ENCODE measurements around the gene NT5DC3. TPM values are rescaled to one million over a fixed set of nuclear protein-coding genes. Genes with fewer than 3 reads are reported as not detected.

Gene NT5DC3
- total RNA-seq, 1 experiment from 2014 or later, result 12.5 TPM

- TF ChIP-seq HMGXB4 (CRISPR knock-in tag; IDR thresholded peaks at IDR 0.05), result no peak
- TF ChIP-seq TP53 (CRISPR knock-in tag; IDR thresholded peaks at IDR 0.05), result no peak
- TF ChIP-seq CTCF (IDR thresholded peaks at IDR 0.05), result no peak
- no peak for TF ChIP-seq GRHL2 (CRISPR knock-in tag; IDR thresholded peaks at IDR 0.05; ENCODE audit: insufficient replicate concordance, severe bottlenecking)
- TF ChIP-seq RELA (CRISPR knock-in tag; IDR thresholded peaks at IDR 0.05; ENCODE audit: borderline replicate concordance), result no peak
- no peak for TF ChIP-seq ATF6 (CRISPR knock-in tag; IDR thresholded peaks at IDR 0.05)
- no peak for TF ChIP-seq ZSCAN18 (CRISPR knock-in tag; IDR thresholded peaks at IDR 0.05)
- TF ChIP-seq ZNF219 (CRISPR knock-in tag; IDR thresholded peaks at IDR 0.05; ENCODE audit: borderline replicate concordance), result no peak
- TF ChIP-seq ZNF121 (CRISPR knock-in tag; IDR thresholded peaks at IDR 0.05), result no peak
Observed at GRCh38 chr12:103887738-103888137, 46.7 kb upstream of the NT5DC3 start (continued).

- H3K9me3 Mint-ChIP-seq, result no peaks in the 10 kb centered on the region
- H3K4me3 Mint-ChIP-seq, result no peak overlapping the region
- CTCF ChIA-PET, result interaction anchor here (0.6 kb wide), 1 partner anchor 43 kb away, joined by 3 read pairs; no protein-coding TSS in a partner anchor
- no peak overlapping the region for H3K27ac Mint-ChIP-seq
- no peak for ATAC-seq
- no peaks in the 10 kb centered on the region for H3K36me3 Mint-ChIP-seq
- no peak for DNase-seq (ENCODE audit: low spot score)
- H3K4me1 Mint-ChIP-seq, result no peaks in the 10 kb centered on the region
- POLR2A ChIA-PET, result no interaction called here
- no peaks in the 10 kb centered on the region for H3K27me3 Mint-ChIP-seq (ENCODE audit: low read depth)
- no peak for TF ChIP-seq ZNF396 (CRISPR knock-in tag; IDR thresholded peaks at IDR 0.05; ENCODE audit: borderline replicate concordance)
- TF ChIP-seq ZNF281 (CRISPR knock-in tag; IDR thresholded peaks at IDR 0.05), result no peak
- no peak for TF ChIP-seq EMX1 (CRISPR knock-in tag; IDR thresholded peaks at IDR 0.05)
- TF ChIP-seq HMGA2 (CRISPR knock-in tag; IDR thresholded peaks at IDR 0.05), result no peak
- TF ChIP-seq HMGXB4 (CRISPR knock-in tag; IDR thresholded peaks at IDR 0.05), result no peak
- no peak for TF ChIP-seq ZNF263 (CRISPR knock-in tag; IDR thresholded peaks at IDR 0.05; ENCODE audit: low read depth)
- TF ChIP-seq STAT6 (CRISPR knock-in tag; conservative IDR thresholded peaks at IDR 0.05; ENCODE audit: low read depth), result no peak
- TF ChIP-seq ZSCAN18 (CRISPR knock-in tag; IDR thresholded peaks at IDR 0.05), result no peak
- no peak for TF ChIP-seq ATF3 (CRISPR knock-in tag; conservative IDR thresholded peaks at IDR 0.05)
- TF ChIP-seq TCF7 (CRISPR knock-in tag; IDR thresholded peaks at IDR 0.05; ENCODE audit: low read depth), result no peak
- no peak for TF ChIP-seq NFATC4 (CRISPR knock-in tag; IDR thresholded peaks at IDR 0.05)
- TF ChIP-seq ZNF423 (CRISPR knock-in tag; IDR thresholded peaks at IDR 0.05), result no peak
Observed at GRCh38 chr12:103886195-103886797, 45.3 kb upstream of the NT5DC3 start.

Data from WTC11 (cell line).